Hepatocyte (in vitro differentiated cells): Measurements from ENCODE around the gene RAB3C.
"Not testable (repeated sequence)": the region's sequence is repeated elsewhere in the genome, so short reads cannot be mapped to it uniquely, and the experiment has no call there.

Experiments used
- CTCF ChIP-seq: fragments of 200-600 bp; sonication (generic); IDR thresholded peaks from 2 replicates; pipeline ENCODE4 v1.5.1; 2016; ENCODE audit warnings: antibody characterized with exemption, mild to moderate bottlenecking; ENCODE audit not compliant: poor library complexity
- EZH2 ChIP-seq: fragments of 200-600 bp; sonication (generic); IDR thresholded peaks from 2 replicates; pipeline ENCODE4 v1.6.1; 2016; ENCODE audit warnings: antibody characterized with exemption, mild to moderate bottlenecking, borderline replicate concordance
- EZH2phosphoT487 ChIP-seq: fragments of 200-600 bp; sonication (generic); IDR thresholded peaks from one replicate; pipeline ENCODE4 v1.6.1; 2018; ENCODE audit warnings: antibody characterized with exemption, mild to moderate bottlenecking, low read depth, moderate library complexity; ENCODE audit not compliant: unreplicated experiment, severe bottlenecking

- TF ChIP-seq CTCF, EZH2, EZH2phosphoT487: not testable (repeated sequence)
Observed at GRCh38 chr5:58572973-58573372, 9.9 kb upstream of the RAB3C start.
